ENCODE results near the gene RFX1.

- TF ChIP-seq GATA2 (IDR thresholded peaks at IDR 0.05; ENCODE audit: low read depth, low read length) = no peak
- TF ChIP-seq GATA3 (IDR thresholded peaks at IDR 0.05; ENCODE audit: low read depth, low read length) = no peak
Observed at GRCh38 chr19:13999085-13999484, 7.0 kb downstream of the RFX1 start.
